ENCODE measurements around the gene PRPF40B.
"Not testable (repeated sequence)": the region's sequence is repeated elsewhere in the genome, so short reads cannot be mapped to it uniquely, and the experiment has no call there.

Gene PRPF40B

GRCh38 chr12:49609875-49610154, 13.5 kb upstream of the PRPF40B start:
- DNase-seq, result no peak

GRCh38 chr12:49610785-49611184, 12.6 kb upstream of the PRPF40B start:
- DNase-seq, result not testable (repeated sequence)

- no peak for DNase-seq
These were observed 11.2 kb upstream of the PRPF40B start for GRCh38 chr12:49612210-49612609.

- no peak for DNase-seq
These were observed 7.6 kb upstream of the PRPF40B start for GRCh38 chr12:49615725-49616124.

- DNase-seq, result no peak
These were observed 6.7 kb upstream of the PRPF40B start for GRCh38 chr12:49616533-49617219.

- DNase-seq, result no peak
These were observed 4.8 kb upstream of the PRPF40B start for GRCh38 chr12:49618576-49618975.

GRCh38 chr12:49619286-49619685, 4.1 kb upstream of the PRPF40B start:
- no peak for DNase-seq

- no peak for DNase-seq
These were observed 1.5 kb upstream of the PRPF40B start for GRCh38 chr12:49621651-49622500.

- peak; percentile 22 for DNase-seq
These were observed 740 bp upstream of the PRPF40B start for GRCh38 chr12:49622501-49623141.

- DNase-seq, result no peak
These were observed 1.7 kb downstream of the PRPF40B start for GRCh38 chr12:49624921-49625577.

GRCh38 chr12:49626169-49626835, 2.9 kb downstream of the PRPF40B start:
- no peak for DNase-seq

- no peak for DNase-seq
These were observed 3.5 kb downstream of the PRPF40B start for GRCh38 chr12:49626836-49627235.

GRCh38 chr12:49627752-49628360, 4.5 kb downstream of the PRPF40B start:
- DNase-seq, result no peak

GRCh38 chr12:49631336-49631907, 8.1 kb downstream of the PRPF40B start:
- no peak for DNase-seq

- DNase-seq, result no peak
These were observed 9.0 kb downstream of the PRPF40B start for GRCh38 chr12:49632401-49632800.

- DNase-seq, result no peak
These were observed 9.8 kb downstream of the PRPF40B start for GRCh38 chr12:49632986-49633702.

- DNase-seq, result no peak
These were observed 10.5 kb downstream of the PRPF40B start for GRCh38 chr12:49633703-49634345.

GRCh38 chr12:49635036-49635435, 11.7 kb downstream of the PRPF40B start:
- DNase-seq, result no peak

- no peak for DNase-seq
These were observed 12.3 kb downstream of the PRPF40B start for GRCh38 chr12:49635656-49636055.

- no peak for DNase-seq
These were observed 13.2 kb downstream of the PRPF40B start for GRCh38 chr12:49636574-49636973.
